ENCODE measurements around the gene C1QTNF4. TPM values are rescaled to one million over a fixed set of nuclear protein-coding genes. Genes with fewer than 3 reads are reported as not detected.

Gene C1QTNF4
- total and polyA plus RNA-seq, 2 of the 13 experiments (the other 11 are each of a cell fraction or from before 2014, with no cell fraction given), result not detected

- TF ChIP-seq NFAT5 (CRISPR knock-in tag; IDR thresholded peaks at IDR 0.05), result peak; percentile 55; the same call in 1 of the 2 replicates
- TF ChIP-seq PHF21A (CRISPR knock-in tag; IDR thresholded peaks at IDR 0.05), result no peak
- TF ChIP-seq ZNF703 (CRISPR knock-in tag; IDR thresholded peaks at IDR 0.05; ENCODE audit: borderline replicate concordance), result 0 out of 2 replicates have a peak, but pooled peaks have one; percentile 35
- TF ChIP-seq SIX1 (CRISPR knock-in tag; IDR thresholded peaks at IDR 0.05; ENCODE audit: borderline replicate concordance), result no peak
- TF ChIP-seq SP5 (CRISPR knock-in tag; IDR thresholded peaks at IDR 0.05; ENCODE audit: borderline replicate concordance, low read depth), result 0 out of 2 replicates have a peak, but pooled peaks have one; percentile 21
- peak; percentile 71 for TF ChIP-seq DMAP1 (CRISPR knock-in tag; IDR thresholded peaks at IDR 0.05)
- no peak for TF ChIP-seq ZZZ3 (CRISPR knock-in tag; IDR thresholded peaks at IDR 0.05; ENCODE audit: borderline replicate concordance)
- TF ChIP-seq ATF7 (IDR thresholded peaks at IDR 0.05), result no peak
- TF ChIP-seq ATF7 (CRISPR knock-in tag; IDR thresholded peaks at IDR 0.05), result no peak
- peak; percentile 68 for TF ChIP-seq ZNF777 (CRISPR knock-in tag; IDR thresholded peaks at IDR 0.05)
- peak; percentile 71 for TF ChIP-seq GABPB1 (CRISPR knock-in tag; IDR thresholded peaks at IDR 0.05)
- TF ChIP-seq ZNF451 (CRISPR knock-in tag; IDR thresholded peaks at IDR 0.05), result peak; percentile 78; the same call in 1 of the 2 replicates
- TF ChIP-seq NFIB (CRISPR knock-in tag; IDR thresholded peaks at IDR 0.05; ENCODE audit: borderline replicate concordance), result no peak
- TF ChIP-seq ZFP1 (CRISPR knock-in tag; IDR thresholded peaks at IDR 0.05), result no peak
- TF ChIP-seq ATF3 (CRISPR knock-in tag; IDR thresholded peaks at IDR 0.05), result 0 out of 2 replicates have a peak, but pooled peaks have one; percentile 10
- TF ChIP-seq ZNF431 (CRISPR knock-in tag; IDR thresholded peaks at IDR 0.05; ENCODE audit: borderline replicate concordance, low read depth), result 0 out of 2 replicates have a peak, but pooled peaks have one; percentile 26
- no peak for TF ChIP-seq ZFP62 (CRISPR knock-in tag; IDR thresholded peaks at IDR 0.05)
- TF ChIP-seq ZNF232 (CRISPR knock-in tag; IDR thresholded peaks at IDR 0.05; ENCODE audit: borderline replicate concordance), result peak; percentile 49; the same call in 1 of the 2 replicates
- no peak for TF ChIP-seq LCORL (IDR thresholded peaks at IDR 0.05)
- peak; percentile 62; the same call in 1 of the 2 replicates for TF ChIP-seq LCORL (CRISPR knock-in tag; IDR thresholded peaks at IDR 0.05)
- TF ChIP-seq HOXA3 (CRISPR knock-in tag; IDR thresholded peaks at IDR 0.05), result peak; percentile 69
- TF ChIP-seq REL (CRISPR knock-in tag; conservative IDR thresholded peaks at IDR 0.05), result no peak
- peak; percentile 67 for TF ChIP-seq HES4 (CRISPR knock-in tag; IDR thresholded peaks at IDR 0.05; ENCODE audit: borderline replicate concordance)
- no peak for TF ChIP-seq CBX1 (IDR thresholded peaks at IDR 0.05; ENCODE audit: low read depth)
Observed at GRCh38 chr11:47565340-47566148, 28.7 kb downstream of the C1QTNF4 start, which contains the start of gene PTPMT1 (continued).
